ENCODE data around the gene PIWIL1.

DNA sequence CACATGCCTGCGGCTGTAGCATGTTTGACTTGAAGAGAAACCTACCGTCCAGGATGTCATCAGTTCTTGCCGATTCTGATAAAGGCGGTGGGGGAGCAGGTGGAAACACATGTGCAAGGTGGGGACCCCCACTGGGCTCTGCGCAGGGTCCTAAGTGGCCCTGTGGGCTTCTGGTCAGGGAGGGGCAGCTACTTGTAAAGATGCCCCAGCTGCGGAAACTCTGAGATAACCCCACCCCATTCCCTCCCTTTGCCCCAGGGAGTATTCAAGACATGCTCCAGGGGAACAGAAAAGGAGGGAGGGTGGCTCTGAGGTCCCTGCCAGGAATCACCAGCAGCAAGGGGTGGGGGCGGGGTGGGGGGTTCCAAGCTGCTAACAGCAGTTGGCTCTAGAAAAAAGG is 67.6 kb downstream of the PIWIL1 start:
- TF ChIP-seq, protein P1, sequence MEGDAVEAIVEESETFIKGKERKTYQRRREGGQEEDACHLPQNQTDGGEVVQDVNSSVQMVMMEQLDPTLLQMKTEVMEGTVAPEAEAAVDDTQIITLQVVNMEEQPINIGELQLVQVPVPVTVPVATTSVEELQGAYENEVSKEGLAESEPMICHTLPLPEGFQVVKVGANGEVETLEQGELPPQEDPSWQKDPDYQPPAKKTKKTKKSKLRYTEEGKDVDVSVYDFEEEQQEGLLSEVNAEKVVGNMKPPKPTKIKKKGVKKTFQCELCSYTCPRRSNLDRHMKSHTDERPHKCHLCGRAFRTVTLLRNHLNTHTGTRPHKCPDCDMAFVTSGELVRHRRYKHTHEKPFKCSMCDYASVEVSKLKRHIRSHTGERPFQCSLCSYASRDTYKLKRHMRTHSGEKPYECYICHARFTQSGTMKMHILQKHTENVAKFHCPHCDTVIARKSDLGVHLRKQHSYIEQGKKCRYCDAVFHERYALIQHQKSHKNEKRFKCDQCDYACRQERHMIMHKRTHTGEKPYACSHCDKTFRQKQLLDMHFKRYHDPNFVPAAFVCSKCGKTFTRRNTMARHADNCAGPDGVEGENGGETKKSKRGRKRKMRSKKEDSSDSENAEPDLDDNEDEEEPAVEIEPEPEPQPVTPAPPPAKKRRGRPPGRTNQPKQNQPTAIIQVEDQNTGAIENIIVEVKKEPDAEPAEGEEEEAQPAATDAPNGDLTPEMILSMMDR (IDR thresholded peaks at IDR 0.05; ENCODE audit: insufficient read depth, low read length, poor library complexity, severe bottlenecking): no peak
- TF ChIP-seq EZH2phosphoT487 (conservative IDR thresholded peaks at IDR 0.05; ENCODE audit: low read length): no peak

Data from SU-DHL-6 (cell line).